GM12878 (cell line): ENCODE results near the gene PORCN. TPM values are rescaled to one million over a fixed set of nuclear protein-coding genes. Genes with fewer than 3 reads are reported as not detected.

Experiments used
- ATAC-seq: fragments of 200-7000 bp; cut with Tn5 transposase; 3 replicates; pipeline ENCODE4 v1.9.1; 2020; ENCODE audit warnings: mild to moderate bottlenecking, moderate library complexity
- BruUV-seq: library from RNA; stranded (reverse); fragments of 400-500 nt; replicated peaks from 2 replicates; lab custom pipeline; 2021; lab: Mats Ljungman, UMichigan
- CTCF ChIA-PET: fragments of 300-600 bp; sonication (Branson Sonifier 250); formaldehyde crosslinking; extraction: SDS; loops from one replicate; lab custom pipeline; 2021; ENCODE audit warnings: inconsistent platforms; lab: Yijun Ruan, JAX
- POLR2A ChIA-PET: fragments of 350-600 bp; formaldehyde crosslinking; extraction: SDS; loops from one replicate; lab custom pipeline; 2021; ENCODE audit warnings: inconsistent platforms; lab: Charles Lee
- RAD21 ChIA-PET: fragments of 300-600 bp; sonication (Branson Sonifier 250); formaldehyde crosslinking; loops from one replicate; lab custom pipeline; 2023; ENCODE audit warnings: antibody characterized with exemption; ENCODE audit not compliant: unreplicated experiment; lab: Charles Lee
- SMC1A ChIA-PET: fragments of 300-600 bp; sonication (Branson Sonifier 250); formaldehyde crosslinking; loops from one replicate; lab custom pipeline; 2023; ENCODE audit not compliant: unreplicated experiment, uncharacterized antibody; lab: Charles Lee
- DNase-seq: peaks from one replicate; pipeline ENCODE4 v3.0.0-alpha.2; 2011; ENCODE audit warnings: low read depth, low spot score
- FAIRE-seq: peaks from 3 replicates; lab custom pipeline; 2011; peaks lifted over from hg19 to GRCh38; lab: Jason Lieb, UNC
- H2AFZ ChIP-seq: 2 replicates; pipeline ENCODE4 v1.6.0; 2011; ENCODE audit warnings: low read depth, low read length, control low read depth; ENCODE audit not compliant: control insufficient read depth
- H3K27ac ChIP-seq: 2 replicates; pipeline ENCODE4 v1.5.1; 2011; ENCODE audit warnings: control low read depth; ENCODE audit not compliant: control insufficient read depth, insufficient read depth
- H3K27me3 ChIP-seq, 2 experiments: replicated peaks in 1 of 2; 2 replicates each; pipeline versions ENCODE4 v1.6.0 to v1.6.1; 2011; ENCODE audit warnings: low read length in 1 of 2; ENCODE audit not compliant: control insufficient read depth in 2 of 2, insufficient read depth in 2 of 2
- H3K36me3 ChIP-seq, 2 experiments: 2 replicates each; pipeline ENCODE4 v1.5.1; 2011; ENCODE audit warnings: low read length in 1 of 2; ENCODE audit not compliant: control insufficient read depth in 2 of 2, insufficient read depth in 2 of 2
- H3K4me1 ChIP-seq: 2 replicates; pipeline ENCODE4 v1.6.1; 2011; ENCODE audit warnings: mild to moderate bottlenecking, low read length, moderate library complexity, mixed read lengths; ENCODE audit not compliant: control insufficient read depth, insufficient read depth
- H3K4me2 ChIP-seq: 2 replicates; pipeline ENCODE4 v1.6.0; 2011; ENCODE audit warnings: control low read depth; ENCODE audit not compliant: control insufficient read depth, insufficient read depth
- H3K4me3 ChIP-seq: fragments of 200-600 bp; sonication (generic); 2 replicates; pipeline ENCODE4 v1.5.1; 2016
- H3K79me2 ChIP-seq: 2 replicates; pipeline ENCODE4 v1.6.0; 2011; ENCODE audit warnings: low read length; ENCODE audit not compliant: control insufficient read depth, insufficient read depth
- H3K9ac ChIP-seq: 2 replicates; pipeline ENCODE4 v1.8.0; 2011; ENCODE audit warnings: low read length, control low read depth, mixed read lengths; ENCODE audit not compliant: control insufficient read depth, insufficient read depth
- H3K9me3 ChIP-seq: replicated peaks from 3 replicates; pipeline ENCODE4 v1.5.1; 2011; ENCODE audit warnings: mild to moderate bottlenecking, low read length; ENCODE audit not compliant: control insufficient read depth, insufficient read depth
- H4K20me1 ChIP-seq: 2 replicates; pipeline ENCODE4 v1.6.0; 2011; ENCODE audit not compliant: control insufficient read depth, insufficient read depth
- CBX3 ChIP-seq: fragments of 200-600 bp; sonication (generic); IDR thresholded peaks from 2 replicates; pipeline ENCODE4 v1.6.1; 2016; ENCODE audit warnings: low read depth, borderline replicate concordance
- CEBPB ChIP-seq, 2 experiments: fragments of 150-350 bp in 1 of 2; IDR thresholded peaks; 2 replicates each; pipeline ENCODE4 v1.6.1; 2012 to 2014; ENCODE audit warnings: low read depth in 2 of 2, low read length in 2 of 2, borderline replicate concordance in 1 of 2, inconsistent platforms in 1 of 2
- MXI1 ChIP-seq: fragments of 150-350 bp; IDR thresholded peaks from 2 replicates; pipeline ENCODE4 v1.6.1; 2011; ENCODE audit warnings: low read depth, mild to moderate bottlenecking, inconsistent platforms, low read length, improper control_type of control experiment
- SP1 ChIP-seq: IDR thresholded peaks from one replicate; pipeline ENCODE4 v1.6.1; 2011; ENCODE audit warnings: low read depth, low read length
- USF1 ChIP-seq: IDR thresholded peaks from 2 replicates; pipeline ENCODE4 v1.6.1; 2011; ENCODE audit warnings: borderline replicate concordance, low read depth, mild to moderate bottlenecking, moderate library complexity, mixed read lengths, low read length; ENCODE audit not compliant: insufficient read depth; ENCODE audit errors: extremely low read length
- ZNF622 ChIP-seq: fragments of 450-650 bp; IDR thresholded peaks from 2 replicates; pipeline ENCODE4 v1.6.1; 2017; ENCODE audit warnings: mild to moderate bottlenecking, inconsistent platforms
- ZNF687 ChIP-seq: fragments of 450-650 bp; IDR thresholded peaks from 2 replicates; pipeline ENCODE4 v1.6.1; 2017; ENCODE audit warnings: mild to moderate bottlenecking, moderate library complexity
- WGBS: methylation state at CpG from one replicate; pipeline ENCODE4 v1.1.6; 2016; ENCODE audit warnings: low lambda C conversion rate; ENCODE audit not compliant: insufficient replicate concordance, insufficient coverage; ENCODE audit errors: missing lambda C conversion rate; 5-methylcytosine and 5-hydroxymethylcytosine counted together
- in situ Hi-C: fragments of 300-500 bp; cut with MboI; formaldehyde crosslinking; loops from 9 replicates; pipeline ENCODE4 v1.14.3; 2018; ENCODE audit warnings: mixed read lengths
- intact Hi-C: fragments of 100-400 bp; cut with micrococcal nuclease; formaldehyde crosslinking; loops from one replicate; pipeline ENCODE4 v1.14.2; 2022; ENCODE audit not compliant: unreplicated experiment
- polyA plus RNA-seq, 11 experiments: library from polyadenylated mRNA; depleted of rRNA in 4 of 11; unstranded in 6 of 11; stranded (reverse) in 5 of 11; fragments of >200 nt; fragmentation: Nextera tagmentation in 4 of 11; fragmentation: Illumina TruSeq in 1 of 11; extraction: Ambion mirVana in 4 of 11; extraction: Trizol in 1 of 11; gene quantifications; 1 replicate in 1 of 11; 2 replicates in 10 of 11; pipeline versions ENCODE4 v1.2.1 to v1.2.3, GENCODE V29; 2011 to 2016; ENCODE audit warnings: inconsistent platforms in 2 of 11, missing spikeins in 2 of 11, low read depth in 1 of 11
- total RNA-seq, 4 experiments: library from RNA; depleted of rRNA in 3 of 4; stranded (reverse); fragments of >200 nt in 3 of 4; fragmentation: Illumina TruSeq in 1 of 4; extraction: Trizol in 1 of 4; gene quantifications; 2 replicates each; pipeline versions ENCODE4 v1.2.1 to v1.2.3, GENCODE V29; 2013 to 2021
- TF ChIP-seq, protein P1 (sequence below): fragments of 450-650 bp; IDR thresholded peaks from 2 replicates; pipeline ENCODE4 v1.6.1; 2017; ENCODE audit warnings: mild to moderate bottlenecking, low read depth, inconsistent platforms; ENCODE audit not compliant: poor library complexity, severe bottlenecking

The PORCN gene
- total and polyA plus RNA-seq, 10 of the 15 experiments (the other 5 are each of a cell fraction or from before 2014, with no cell fraction given) = 0.27 to 21.0 (median 14.1) TPM

- H3K4me3 ChIP-seq = peak overlapping the region; percentile 76
- CTCF ChIA-PET = interaction anchor here (1.0 kb wide), 1 partner anchor 384 kb away, joined by 4 read pairs; no protein-coding TSS in a partner anchor
- SMC1A ChIA-PET = interaction anchor here (2.1 kb wide), 1 partner anchor 384 kb away, joined by 6 read pairs; no protein-coding TSS in a partner anchor
Observed at GRCh38 chrX:48467281-48467761, 41.5 kb upstream of the PORCN start.

More at GRCh38 chrX:48467281-48467761, 41.5 kb upstream of the PORCN start:
- Histone ChIP-seq H3K4me2 (peak overlapping the region; percentile 71), H4K20me1 (no peaks in the 10 kb centered on the region), H3K9me3 (no peaks in the 10 kb centered on the region), H3K36me3 (peaks cover 0 to 3% of the 10 kb centered on the region in 2 experiments; a peak in 1 of 4 replicates), H3K4me1 (peaks cover 6% of the 10 kb centered on the region), H3K79me2 (peaks cover 23% of the 10 kb centered on the region), H2AFZ (no peak overlapping the region), H3K27ac (peak overlapping the region; percentile 61), H3K9ac (peak overlapping the region; percentile 91), H3K27me3 (no peaks in the 10 kb centered on the region)
- ATAC-seq (peak; percentile 5; the same call in 1 of the 3 replicates), FAIRE-seq (no peak), DNase-seq (no peak)
- 71% methylated on average over 7 of the region's 10 CpGs for WGBS
- TF ChIP-seq MXI1 = no peak
- no peak for TF ChIP-seq CEBPB (IDR thresholded peaks at IDR 0.05; ENCODE audit: borderline replicate concordance in 1 of 2, low read depth in 2 of 2, low read length in 2 of 2)
- TF ChIP-seq, protein P1, sequence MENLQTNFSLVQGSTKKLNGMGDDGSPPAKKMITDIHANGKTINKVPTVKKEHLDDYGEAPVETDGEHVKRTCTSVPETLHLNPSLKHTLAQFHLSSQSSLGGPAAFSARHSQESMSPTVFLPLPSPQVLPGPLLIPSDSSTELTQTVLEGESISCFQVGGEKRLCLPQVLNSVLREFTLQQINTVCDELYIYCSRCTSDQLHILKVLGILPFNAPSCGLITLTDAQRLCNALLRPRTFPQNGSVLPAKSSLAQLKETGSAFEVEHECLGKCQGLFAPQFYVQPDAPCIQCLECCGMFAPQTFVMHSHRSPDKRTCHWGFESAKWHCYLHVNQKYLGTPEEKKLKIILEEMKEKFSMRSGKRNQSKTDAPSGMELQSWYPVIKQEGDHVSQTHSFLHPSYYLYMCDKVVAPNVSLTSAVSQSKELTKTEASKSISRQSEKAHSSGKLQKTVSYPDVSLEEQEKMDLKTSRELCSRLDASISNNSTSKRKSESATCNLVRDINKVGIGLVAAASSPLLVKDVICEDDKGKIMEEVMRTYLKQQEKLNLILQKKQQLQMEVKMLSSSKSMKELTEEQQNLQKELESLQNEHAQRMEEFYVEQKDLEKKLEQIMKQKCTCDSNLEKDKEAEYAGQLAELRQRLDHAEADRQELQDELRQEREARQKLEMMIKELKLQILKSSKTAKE = no peak
- no peak for TF ChIP-seq ZNF622
- TF ChIP-seq ZNF687 = no peak
- TF ChIP-seq USF1 = no peak
- TF ChIP-seq CBX3 = no peak
- no peak for TF ChIP-seq SP1
- BruUV-seq = no TSS peak
- intact Hi-C loops = loop anchor here (10.0 kb wide), 1 partner anchor 383 kb away; no protein-coding TSS in a partner anchor
- in situ Hi-C loops = no loop called here
- ChIA-PET POLR2A (interaction anchor here (0.9 to 1.6 kb wide), 2 partner anchors 83 to 217 kb away, joined by 3 to 4 read pairs; partner anchors contain the start of gene WAS), RAD21 (no interaction called here)
